Parathyroid adenoma (tissue), 2 donors: ENCODE results near the gene INHBA.

ENCODE experiments used
- H2AFZ ChIP-seq: fragments of 300-600 bp; sonication (generic); one replicate; pipeline ENCODE4 v1.7.0; 2017; ENCODE audit warnings: antibody characterized with exemption, mild to moderate bottlenecking
- H3K27ac ChIP-seq: fragments of 300-600 bp; sonication (generic); one replicate; pipeline ENCODE4 v1.7.0; 2017
- H3K27me3 ChIP-seq: fragments of 300-600 bp; sonication (generic); one replicate; pipeline ENCODE4 v1.7.0; 2017; ENCODE audit warnings: low read length; ENCODE audit not compliant: control insufficient read depth, insufficient read depth
- H3K36me3 ChIP-seq: fragments of 300-600 bp; sonication (generic); one replicate; pipeline ENCODE4 v1.7.0; 2017; ENCODE audit warnings: low read length; ENCODE audit not compliant: control insufficient read depth, insufficient read depth
- H3K4me1 ChIP-seq: fragments of 300-600 bp; sonication (generic); one replicate; pipeline ENCODE4 v1.7.0; 2017; ENCODE audit warnings: control low read depth
- H3K4me2 ChIP-seq: fragments of 300-600 bp; sonication (generic); one replicate; pipeline ENCODE4 v1.7.0; 2017; ENCODE audit warnings: low read length
- H3K4me3 ChIP-seq: fragments of 300-600 bp; sonication (generic); one replicate; pipeline ENCODE4 v1.7.0; 2017; ENCODE audit warnings: low read depth, low read length
- H3K79me2 ChIP-seq: fragments of 300-600 bp; sonication (generic); one replicate; pipeline ENCODE4 v1.7.0; 2017; ENCODE audit warnings: control low read depth
- H3K9ac ChIP-seq: fragments of 300-600 bp; sonication (generic); one replicate; pipeline ENCODE4 v1.7.0; 2017; ENCODE audit warnings: mild to moderate bottlenecking
- H3K9me3 ChIP-seq: fragments of 300-600 bp; sonication (generic); one replicate; pipeline ENCODE4 v1.7.0; 2017; ENCODE audit warnings: low read length; ENCODE audit not compliant: control insufficient read depth
- TF ChIP-seq, protein P1 (sequence below): fragments of 300-600 bp; sonication (generic); IDR thresholded peaks from one replicate; pipeline ENCODE4 v1.7.0; 2017; ENCODE audit warnings: antibody characterized with exemption, mild to moderate bottlenecking
- donor health status: primary hyperparathyroidism.

INHBA gene

DNA sequence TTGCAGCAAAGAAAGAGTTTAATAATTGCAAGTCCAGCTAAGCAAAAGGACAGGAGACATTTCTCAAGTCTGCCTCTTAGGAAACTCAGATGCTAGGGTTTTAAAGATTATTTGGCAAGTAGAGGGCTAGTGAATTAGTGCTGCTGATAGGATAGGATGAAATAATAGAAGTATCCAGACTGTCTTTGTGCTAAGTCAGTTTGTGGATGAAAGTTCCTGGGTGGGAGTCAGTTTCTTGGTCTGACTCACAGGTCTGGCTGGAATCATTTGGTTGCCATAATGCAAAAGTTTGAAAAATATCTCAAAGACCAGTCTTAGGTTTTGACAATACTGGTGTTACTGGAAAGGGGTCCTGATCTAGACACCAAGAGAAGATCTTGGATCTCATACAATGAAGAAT is 42.6 kb upstream of the INHBA start:
- no peaks in the 10 kb centered on the region for H3K4me1 ChIP-seq
- no peaks in the 10 kb centered on the region for H3K36me3 ChIP-seq
- no peak overlapping the region for H3K4me3 ChIP-seq

DNA sequence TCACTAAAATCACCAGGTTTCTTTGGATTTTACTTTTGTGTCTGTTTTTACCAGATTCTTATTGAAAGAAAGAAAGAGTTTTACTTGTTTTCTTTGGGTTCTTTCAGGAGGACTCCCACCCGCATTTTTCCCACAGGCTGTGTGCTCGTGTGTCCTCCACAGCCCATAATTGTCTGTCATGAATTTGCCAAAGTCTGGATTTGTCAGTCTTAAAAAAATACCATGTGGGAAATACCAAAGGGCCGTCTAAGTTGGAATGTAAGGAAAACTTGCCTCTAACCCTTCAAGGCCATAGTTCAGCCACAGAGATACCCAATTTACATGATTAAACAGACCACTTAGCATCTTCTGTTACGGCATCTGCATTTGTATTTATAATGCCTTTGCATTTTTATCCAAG is 41.3 kb upstream of the INHBA start:
- H3K79me2 ChIP-seq = no peaks in the 10 kb centered on the region
- H2AFZ ChIP-seq = no peak overlapping the region
- TF ChIP-seq, protein P1, sequence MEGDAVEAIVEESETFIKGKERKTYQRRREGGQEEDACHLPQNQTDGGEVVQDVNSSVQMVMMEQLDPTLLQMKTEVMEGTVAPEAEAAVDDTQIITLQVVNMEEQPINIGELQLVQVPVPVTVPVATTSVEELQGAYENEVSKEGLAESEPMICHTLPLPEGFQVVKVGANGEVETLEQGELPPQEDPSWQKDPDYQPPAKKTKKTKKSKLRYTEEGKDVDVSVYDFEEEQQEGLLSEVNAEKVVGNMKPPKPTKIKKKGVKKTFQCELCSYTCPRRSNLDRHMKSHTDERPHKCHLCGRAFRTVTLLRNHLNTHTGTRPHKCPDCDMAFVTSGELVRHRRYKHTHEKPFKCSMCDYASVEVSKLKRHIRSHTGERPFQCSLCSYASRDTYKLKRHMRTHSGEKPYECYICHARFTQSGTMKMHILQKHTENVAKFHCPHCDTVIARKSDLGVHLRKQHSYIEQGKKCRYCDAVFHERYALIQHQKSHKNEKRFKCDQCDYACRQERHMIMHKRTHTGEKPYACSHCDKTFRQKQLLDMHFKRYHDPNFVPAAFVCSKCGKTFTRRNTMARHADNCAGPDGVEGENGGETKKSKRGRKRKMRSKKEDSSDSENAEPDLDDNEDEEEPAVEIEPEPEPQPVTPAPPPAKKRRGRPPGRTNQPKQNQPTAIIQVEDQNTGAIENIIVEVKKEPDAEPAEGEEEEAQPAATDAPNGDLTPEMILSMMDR = no peak
- no peaks in the 10 kb centered on the region for H3K9me3 ChIP-seq
- H3K9ac ChIP-seq = no peak overlapping the region
- H3K4me3 ChIP-seq = no peak overlapping the region
- no peak overlapping the region for H3K27ac ChIP-seq
- no peaks in the 10 kb centered on the region for H3K4me1 ChIP-seq
- H3K36me3 ChIP-seq = no peaks in the 10 kb centered on the region
- H3K4me2 ChIP-seq = no peak overlapping the region
- no peaks in the 10 kb centered on the region for H3K27me3 ChIP-seq

More for the DNA sequence above, 42.6 kb upstream of the INHBA start:
- Histone ChIP-seq H2AFZ (no peak overlapping the region), H3K27ac (no peak overlapping the region), H3K27me3 (no peaks in the 10 kb centered on the region), H3K9me3 (no peaks in the 10 kb centered on the region), H3K79me2 (no peaks in the 10 kb centered on the region), H3K9ac (no peak overlapping the region), H3K4me2 (no peak overlapping the region)
- TF ChIP-seq, protein P1 = no peak

DNA sequence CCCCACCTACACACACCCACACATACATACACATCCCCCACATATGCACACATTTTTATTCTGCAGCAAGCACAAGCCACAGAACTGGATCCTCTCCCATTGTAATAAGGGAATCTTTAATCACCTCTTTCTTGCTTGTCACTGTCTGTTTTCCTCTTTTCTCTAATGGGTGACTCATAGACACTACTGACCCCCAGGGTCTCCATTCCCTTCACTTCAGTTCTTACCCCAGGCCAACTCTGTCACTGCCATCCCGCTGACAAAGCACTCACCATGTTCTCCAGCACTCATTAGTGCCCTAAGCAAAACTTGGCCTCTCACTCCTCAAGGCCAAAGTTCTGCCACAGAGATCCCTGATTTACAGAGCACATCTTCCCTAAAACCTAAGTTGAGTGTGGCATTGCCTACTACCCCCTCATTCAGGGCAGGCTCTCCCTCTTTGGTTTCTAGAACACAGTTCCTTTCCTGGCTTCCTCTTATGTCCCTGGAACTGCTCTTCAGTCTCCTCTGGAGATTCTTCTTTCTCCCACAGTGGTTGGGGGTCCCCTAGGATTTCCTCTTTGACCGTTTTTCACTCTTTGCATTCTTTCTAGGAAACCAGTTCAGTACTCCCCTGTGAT is 39.6 kb upstream of the INHBA start:
- TF ChIP-seq, protein P1 = no peak
- Histone ChIP-seq H3K27me3 (no peaks in the 10 kb centered on the region), H3K9me3 (no peaks in the 10 kb centered on the region), H3K4me1 (no peaks in the 10 kb centered on the region), H3K27ac (no peak overlapping the region), H3K4me3 (no peak overlapping the region), H3K36me3 (no peaks in the 10 kb centered on the region), H3K4me2 (no peak overlapping the region), H2AFZ (no peak overlapping the region), H3K79me2 (no peaks in the 10 kb centered on the region), H3K9ac (no peak overlapping the region)

DNA sequence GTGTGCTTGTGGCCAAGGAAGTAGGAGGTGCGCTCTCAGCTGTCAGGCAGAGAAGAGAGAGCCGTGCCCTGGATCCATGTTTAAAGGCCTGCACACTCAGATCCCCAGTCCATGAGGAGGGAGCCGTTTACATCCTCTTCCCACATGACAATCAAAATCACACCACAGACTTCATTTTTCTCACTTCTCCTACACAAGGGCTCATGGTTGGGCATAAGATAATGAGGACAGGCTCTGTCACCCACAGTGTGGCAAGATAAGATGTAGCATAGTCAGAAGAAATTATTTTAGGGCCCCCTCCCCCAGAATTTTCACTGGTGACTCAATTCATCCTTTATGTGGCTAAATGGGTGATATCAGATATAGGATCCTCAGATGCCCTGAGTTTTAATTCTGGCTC is 35.9 kb upstream of the INHBA start:
- H3K9me3 ChIP-seq = no peaks in the 10 kb centered on the region
- no peak overlapping the region for H3K4me3 ChIP-seq
- TF ChIP-seq, protein P1 = no peak
- H3K36me3 ChIP-seq = no peaks in the 10 kb centered on the region
- no peaks in the 10 kb centered on the region for H3K27me3 ChIP-seq
- H3K9ac ChIP-seq = no peak overlapping the region
- H2AFZ ChIP-seq = no peak overlapping the region
- no peak overlapping the region for H3K27ac ChIP-seq
- no peak overlapping the region for H3K4me2 ChIP-seq
- H3K79me2 ChIP-seq = no peaks in the 10 kb centered on the region
- H3K4me1 ChIP-seq = no peaks in the 10 kb centered on the region

DNA sequence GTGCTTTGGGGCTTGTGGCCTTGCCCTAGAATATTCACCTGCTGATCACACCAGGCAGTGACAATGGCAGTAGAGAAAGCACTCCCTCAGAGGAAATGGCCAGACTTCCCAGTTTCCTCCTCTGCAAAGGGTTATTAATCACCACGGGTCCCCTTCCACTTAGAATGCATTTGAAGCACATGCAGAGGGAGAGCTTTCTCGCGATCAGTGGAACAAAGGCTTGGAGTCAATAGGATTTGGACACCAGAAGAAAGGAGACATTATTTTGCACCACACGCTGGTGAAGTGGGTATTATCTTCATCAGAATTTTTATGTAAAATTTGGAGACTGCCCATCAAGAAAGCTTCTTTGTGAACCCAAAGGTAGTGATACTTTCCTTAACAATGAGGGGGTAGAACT is 35.4 kb upstream of the INHBA start:
- TF ChIP-seq, protein P1 = no peak
- no peaks in the 10 kb centered on the region for H3K79me2 ChIP-seq
- H3K4me2 ChIP-seq = no peak overlapping the region
- H3K36me3 ChIP-seq = no peaks in the 10 kb centered on the region
- no peak overlapping the region for H3K4me3 ChIP-seq
- H3K27me3 ChIP-seq = no peaks in the 10 kb centered on the region
- no peak overlapping the region for H3K9ac ChIP-seq
- no peak overlapping the region for H2AFZ ChIP-seq
- no peaks in the 10 kb centered on the region for H3K9me3 ChIP-seq
- H3K27ac ChIP-seq = no peak overlapping the region
- H3K4me1 ChIP-seq = no peaks in the 10 kb centered on the region
